NT2/D1 (cell line): ENCODE results near the gene PRKCQ.
A peak's percentile ranks its signal among the peaks of the same experiment; 100 is the strongest.

Experiments
- DNase-seq: peaks from one replicate; pipeline ENCODE4 v3.0.0-alpha.2; 2011; ENCODE audit warnings: low read depth, low spot score
- H3K27me3 ChIP-seq: 2 replicates; pipeline ENCODE4 v1.6.0; 2011; ENCODE audit warnings: mild to moderate bottlenecking; ENCODE audit not compliant: insufficient read length, insufficient read depth
- H3K36me3 ChIP-seq: 2 replicates; pipeline ENCODE4 v1.6.1; 2011; ENCODE audit warnings: mild to moderate bottlenecking, low read length, mixed read lengths; ENCODE audit not compliant: insufficient read depth, insufficient read length
- H3K4me1 ChIP-seq: 2 replicates; pipeline ENCODE4 v1.5.1; 2011; ENCODE audit not compliant: insufficient read depth, insufficient read length
- H3K4me3 ChIP-seq: 2 replicates; pipeline ENCODE4 v1.5.1; 2011; ENCODE audit warnings: low read depth; ENCODE audit not compliant: insufficient read length
- H3K9ac ChIP-seq: 2 replicates; pipeline ENCODE4 v1.6.0; 2011; ENCODE audit warnings: low read depth; ENCODE audit not compliant: insufficient read length
- H3K9me3 ChIP-seq: 2 replicates; pipeline ENCODE4 v1.5.1; 2011; ENCODE audit warnings: mild to moderate bottlenecking, low read length; ENCODE audit not compliant: insufficient read depth
- SUZ12 ChIP-seq: IDR thresholded peaks from 2 replicates; pipeline ENCODE4 v1.6.1; 2011; ENCODE audit not compliant: insufficient read length, insufficient read depth; ENCODE audit errors: extremely low read depth
- YY1 ChIP-seq: IDR thresholded peaks from 2 replicates; pipeline ENCODE4 v1.6.1; 2011; ENCODE audit not compliant: insufficient read length, insufficient read depth
- ZNF274 ChIP-seq: IDR thresholded peaks from 2 replicates; pipeline ENCODE4 v1.6.1; 2011; ENCODE audit warnings: mild to moderate bottlenecking, low read depth, low read length

The PRKCQ gene

GRCh38 chr10:6426317-6426716 lies 153.8 kb downstream of the PRKCQ start:
- TF ChIP-seq YY1 (no peak), ZNF274 (no peak), SUZ12 (no peak)
- no peak overlapping the region for H3K9ac ChIP-seq
- no peak for DNase-seq
- no peaks in the 10 kb centered on the region for H3K4me1 ChIP-seq
- H3K27me3 ChIP-seq, result no peaks in the 10 kb centered on the region
- no peaks in the 10 kb centered on the region for H3K36me3 ChIP-seq
- H3K4me3 ChIP-seq, result no peak overlapping the region
- no peaks in the 10 kb centered on the region for H3K9me3 ChIP-seq

DNA sequence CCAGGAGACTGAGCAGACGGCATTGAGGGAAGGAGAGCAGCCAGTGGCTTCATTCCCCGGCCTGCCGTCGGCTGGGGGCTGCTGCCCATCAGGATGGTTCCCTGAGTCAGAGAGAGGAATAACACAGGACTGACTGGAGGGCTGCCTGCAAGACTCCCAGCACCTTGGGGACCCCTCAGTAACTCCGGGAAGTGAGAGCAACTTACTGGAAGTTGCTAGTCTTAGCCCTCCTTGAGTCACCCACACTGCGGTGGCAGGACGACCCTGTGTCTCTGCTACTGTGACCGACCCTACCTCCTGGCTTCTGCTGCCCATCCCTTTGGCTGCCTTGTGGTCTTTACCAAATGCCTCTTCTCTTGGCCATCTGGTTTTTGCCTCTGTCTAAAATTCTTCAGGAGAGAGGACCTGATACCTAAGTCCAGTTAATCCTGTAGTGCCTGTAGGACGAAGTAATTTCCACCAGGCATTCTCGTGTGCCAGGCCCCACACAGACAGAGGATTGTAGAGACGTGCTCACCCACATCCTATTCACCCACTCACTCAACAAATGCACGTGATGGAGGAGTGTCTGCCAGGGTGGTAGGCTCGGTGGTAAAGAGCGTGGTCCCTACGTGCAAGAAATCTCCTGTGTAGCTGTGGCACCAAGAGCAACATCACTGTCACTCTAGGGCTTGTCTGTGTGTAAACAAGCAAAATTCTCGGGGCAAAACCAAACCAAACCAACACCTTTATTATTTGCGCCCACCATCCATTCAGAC lies 156.5 kb downstream of the PRKCQ start:
- H3K9me3 ChIP-seq, result no peaks in the 10 kb centered on the region
- no peak overlapping the region for H3K4me3 ChIP-seq
- TF ChIP-seq YY1 (no peak), ZNF274 (no peak), SUZ12 (no peak)

DNA sequence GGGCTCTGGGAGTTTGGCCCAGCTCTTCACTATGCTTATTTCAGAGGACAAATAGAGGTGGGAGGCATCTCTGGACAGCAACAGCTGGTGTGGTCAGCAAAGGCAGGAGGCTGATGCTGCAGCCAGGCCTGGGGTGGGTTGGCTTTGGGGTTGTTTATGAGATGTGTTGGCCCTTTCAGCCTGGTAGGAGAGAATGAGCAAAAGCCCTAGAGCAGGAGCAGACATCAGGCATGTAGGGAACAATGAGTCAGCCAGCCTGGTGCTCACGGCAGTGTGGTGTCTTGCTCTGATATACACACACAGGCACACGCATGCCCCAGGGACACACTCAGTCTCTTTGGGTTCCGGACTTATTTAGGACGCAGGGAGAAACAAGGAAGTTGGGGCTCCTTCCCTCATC lies 157.1 kb downstream of the PRKCQ start:
- Histone ChIP-seq H3K27me3 (no peaks in the 10 kb centered on the region), H3K36me3 (no peaks in the 10 kb centered on the region), H3K9ac (no peak overlapping the region), H3K4me3 (no peak overlapping the region), H3K4me1 (peaks cover 4% of the 10 kb centered on the region), H3K9me3 (no peaks in the 10 kb centered on the region)
- TF ChIP-seq YY1 (no peak), SUZ12 (no peak), ZNF274 (no peak)
- DNase-seq, result no peak

More for the DNA sequence above, 156.5 kb downstream of the PRKCQ start:
- Histone ChIP-seq H3K27me3 (no peaks in the 10 kb centered on the region), H3K4me1 (no peaks in the 10 kb centered on the region), H3K36me3 (no peaks in the 10 kb centered on the region), H3K9ac (no peak overlapping the region)
- DNase-seq, result no peak

DNA sequence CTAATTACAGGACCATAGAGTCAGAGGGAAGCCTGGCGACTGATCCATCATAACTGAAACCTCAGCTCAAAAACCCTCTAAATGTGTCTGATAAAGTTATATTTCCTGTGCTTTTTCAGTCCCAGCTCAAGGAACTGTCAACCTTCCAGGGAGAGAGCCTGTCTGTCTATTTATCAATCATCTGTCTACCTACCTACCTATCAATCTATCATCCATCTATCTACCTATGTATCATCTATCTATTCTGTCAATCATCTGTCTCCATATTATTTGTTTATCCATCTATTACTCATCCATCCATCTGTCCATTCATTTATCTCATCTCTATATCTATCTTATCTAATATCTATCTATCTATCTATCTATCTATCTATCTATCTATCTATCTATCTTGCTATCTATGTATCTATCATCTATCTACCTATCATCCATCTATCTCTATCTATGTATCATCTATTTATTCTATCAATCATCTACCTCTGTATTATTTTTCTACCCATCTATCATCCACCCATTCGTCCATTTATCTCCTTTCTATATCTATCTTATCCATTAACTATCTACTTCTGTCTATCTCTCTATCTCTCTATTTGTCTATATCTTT lies 161.4 kb downstream of the PRKCQ start:
- no peaks in the 10 kb centered on the region for H3K27me3 ChIP-seq
- no peak overlapping the region for H3K4me3 ChIP-seq
- H3K4me1 ChIP-seq, result peaks cover 4% of the 10 kb centered on the region
- no peak for TF ChIP-seq YY1
- TF ChIP-seq ZNF274, result no peak
- TF ChIP-seq SUZ12, result no peak
- no peak overlapping the region for H3K9ac ChIP-seq
- H3K36me3 ChIP-seq, result no peaks in the 10 kb centered on the region
- no peak for DNase-seq
- no peaks in the 10 kb centered on the region for H3K9me3 ChIP-seq

DNA sequence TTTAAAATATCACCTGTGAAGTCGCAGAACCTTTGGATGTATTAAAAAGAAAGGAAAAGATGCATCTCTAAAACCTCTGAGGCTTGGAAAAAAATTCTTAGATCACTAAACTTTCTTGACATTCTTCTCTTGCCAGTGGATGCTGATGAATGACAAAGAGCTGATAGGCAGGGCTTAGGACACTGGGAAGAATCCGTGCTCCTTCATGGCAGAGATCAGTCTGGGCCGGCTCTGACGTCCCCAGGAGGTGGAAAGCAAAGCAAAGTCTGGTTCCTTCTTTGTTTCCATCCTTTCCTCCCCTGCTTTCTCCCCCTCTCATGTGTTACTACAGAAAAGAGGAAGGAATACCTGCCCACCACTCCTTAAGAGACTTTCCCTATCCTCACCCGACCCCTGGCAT lies 161.9 kb downstream of the PRKCQ start:
- H3K9ac ChIP-seq, result no peak overlapping the region
- no peaks in the 10 kb centered on the region for H3K9me3 ChIP-seq
- no peaks in the 10 kb centered on the region for H3K36me3 ChIP-seq
- no peak for TF ChIP-seq SUZ12
- TF ChIP-seq YY1, result no peak
- no peak for TF ChIP-seq ZNF274
- no peaks in the 10 kb centered on the region for H3K27me3 ChIP-seq
- no peak overlapping the region for H3K4me3 ChIP-seq
- peaks cover 4% of the 10 kb centered on the region for H3K4me1 ChIP-seq
- DNase-seq, result no peak

GRCh38 chr10:6416892-6417512 lies 163.1 kb downstream of the PRKCQ start:
- Histone ChIP-seq H3K4me3 (no peak overlapping the region), H3K27me3 (no peaks in the 10 kb centered on the region), H3K9ac (no peak overlapping the region), H3K4me1 (peaks cover 4% of the 10 kb centered on the region), H3K36me3 (no peaks in the 10 kb centered on the region), H3K9me3 (no peaks in the 10 kb centered on the region)
- peak; percentile 33 for DNase-seq
- no peak for TF ChIP-seq ZNF274
- TF ChIP-seq SUZ12, result no peak
- TF ChIP-seq YY1, result no peak

GRCh38 chr10:6411436-6411835 lies 168.6 kb downstream of the PRKCQ start:
- TF ChIP-seq SUZ12 (no peak), YY1 (no peak), ZNF274 (no peak)
- no peak for DNase-seq

More at GRCh38 chr10:6411436-6411835, 168.6 kb downstream of the PRKCQ start:
- Histone ChIP-seq H3K9ac (no peak overlapping the region), H3K9me3 (no peaks in the 10 kb centered on the region), H3K36me3 (no peaks in the 10 kb centered on the region), H3K4me3 (no peak overlapping the region), H3K27me3 (no peaks in the 10 kb centered on the region), H3K4me1 (no peaks in the 10 kb centered on the region)
